GM18498 (cell line): ENCODE results near the gene TRPM8.

Experiments used
- ATAC-seq: cut with Tn5 transposase; IDR thresholded peaks from one replicate; pipeline ENCODE4 v1.9.1; 2021; ENCODE audit warnings: mild to moderate bottlenecking, moderate library complexity; ENCODE audit not compliant: unreplicated experiment

Gene TRPM8

GRCh38 chr2:234033174-234033573 lies 116.0 kb downstream of the TRPM8 start:
- ATAC-seq = no peak

GRCh38 chr2:234033885-234034284 lies 116.7 kb downstream of the TRPM8 start:
- no peak for ATAC-seq

- no peak for ATAC-seq
Measured at GRCh38 chr2:234038076-234038802, 121.1 kb downstream of the TRPM8 start.

GRCh38 chr2:234044157-234044556 lies 127.0 kb downstream of the TRPM8 start:
- ATAC-seq = no peak

- no peak for ATAC-seq
Measured at GRCh38 chr2:234046521-234046920, 129.3 kb downstream of the TRPM8 start.

- no peak for ATAC-seq
Measured at GRCh38 chr2:234047361-234047760, 130.2 kb downstream of the TRPM8 start.

- ATAC-seq = no peak
Measured at GRCh38 chr2:234048049-234048448, 130.9 kb downstream of the TRPM8 start.

GRCh38 chr2:234050455-234051135 lies 133.4 kb downstream of the TRPM8 start, which contains the start of gene SPP2:
Gene SPP2, plus strand, starts transcription at chr2:234050702. Its CDS starts 85 bp downstream, at chr2:234050787.
- no peak for ATAC-seq

GRCh38 chr2:234051374-234052070 lies 134.3 kb downstream of the TRPM8 start:
- no peak for ATAC-seq

- no peak for ATAC-seq
Measured at GRCh38 chr2:234058881-234059280, 141.7 kb downstream of the TRPM8 start.

GRCh38 chr2:234060236-234060635 lies 143.1 kb downstream of the TRPM8 start:
- no peak for ATAC-seq

GRCh38 chr2:234061624-234062257 lies 144.6 kb downstream of the TRPM8 start:
- no peak for ATAC-seq

- ATAC-seq = no peak
Measured at GRCh38 chr2:234066587-234066986, 149.4 kb downstream of the TRPM8 start.
